Endothelial cell of umbilical vein (primary cell): ENCODE data around the gene BBX. TPM values are rescaled to one million over a fixed set of nuclear protein-coding genes. Genes with fewer than 3 reads are reported as not detected.

Source experiments
- BruUV-seq: library from RNA; stranded (reverse); fragments of 400-500 nt; replicated peaks from 2 replicates; lab custom pipeline; 2021; lab: Mats Ljungman, UMichigan
- CTCF ChIA-PET: fragments of 300-600, 350-600 bp; sonication (Branson Sonifier 250); formaldehyde crosslinking; loops from one replicate; lab custom pipeline; 2021; ENCODE audit warnings: antibody characterized with exemption, inconsistent platforms; lab: Charles Lee
- POLR2A ChIA-PET: fragments of 300-600, 350-600 bp; sonication (Branson Sonifier 250); formaldehyde crosslinking; loops from one replicate; lab custom pipeline; 2021; ENCODE audit warnings: antibody characterized with exemption, inconsistent platforms; lab: Charles Lee
- DNase-seq: peaks from one replicate; pipeline ENCODE4 v3.0.0-alpha.2; 2011; ENCODE audit warnings: low read depth, low spot score
- FAIRE-seq: peaks from 2 replicates; lab custom pipeline; 2011; peaks lifted over from hg19 to GRCh38; lab: Jason Lieb, UNC
- H2AFZ ChIP-seq: 2 replicates; pipeline ENCODE4 v1.6.0; 2012; ENCODE audit warnings: low read depth, low read length, control low read depth, inconsistent platforms
- H3K27ac ChIP-seq: 2 replicates; pipeline ENCODE4 v1.5.1; 2011; ENCODE audit warnings: low read depth, mild to moderate bottlenecking, control low read depth, low read length, moderate library complexity; ENCODE audit not compliant: insufficient read depth
- H3K27me3 ChIP-seq, 2 experiments: 2 replicates each; pipeline versions ENCODE4 v1.6.0 to v1.6.1; 2011; ENCODE audit warnings: low read length in 2 of 2, mixed read lengths in 1 of 2; ENCODE audit not compliant: control insufficient read depth in 2 of 2, insufficient read depth in 2 of 2
- H3K36me3 ChIP-seq, 2 experiments: 2 replicates in 1 of 2; 3 replicates in 1 of 2; pipeline ENCODE4 v1.5.1; 2011; ENCODE audit warnings: low read length in 2 of 2, mild to moderate bottlenecking in 1 of 2, moderate library complexity in 1 of 2; ENCODE audit not compliant: control insufficient read depth in 2 of 2, insufficient read depth in 2 of 2; ENCODE audit errors: extremely low read depth in 1 of 2
- H3K4me1 ChIP-seq: 3 replicates; pipeline ENCODE4 v1.5.1; 2011; ENCODE audit warnings: mild to moderate bottlenecking, low read length; ENCODE audit not compliant: control insufficient read depth, insufficient read depth; ENCODE audit errors: extremely low read depth
- H3K4me2 ChIP-seq: 2 replicates; pipeline ENCODE4 v1.6.1; 2011; ENCODE audit warnings: low read length, control low read depth, mixed read lengths; ENCODE audit not compliant: insufficient read depth
- H3K4me3 ChIP-seq, 3 experiments: fragments of 200-600 bp in 1 of 3; sonication (generic), shearing (Covaris generic) in 1 of 3; replicated peaks in 1 of 3; 2 replicates each; pipeline ENCODE4 v1.5.1; 2011 to 2016; ENCODE audit warnings: control low read depth in 3 of 3, low read length in 3 of 3, mild to moderate bottlenecking in 2 of 3, inconsistent platforms in 1 of 3, low read depth in 1 of 3, moderate library complexity in 1 of 3; ENCODE audit not compliant: insufficient read depth in 1 of 3
- H3K79me2 ChIP-seq: 2 replicates; pipeline ENCODE4 v1.6.0; 2012; ENCODE audit warnings: low read length, inconsistent platforms; ENCODE audit not compliant: control insufficient read depth, insufficient read depth
- H3K9ac ChIP-seq: replicated peaks from 2 replicates; pipeline ENCODE3; 2011; ENCODE audit warnings: low read length, control low read depth; ENCODE audit not compliant: insufficient read depth; ENCODE audit errors: extremely low read depth
- H3K9me1 ChIP-seq: replicated peaks from 3 replicates; pipeline ENCODE4 v1.6.0; 2011; ENCODE audit warnings: mild to moderate bottlenecking, low read length; ENCODE audit not compliant: control insufficient read depth, insufficient read depth; ENCODE audit errors: extremely low read depth
- H3K9me3 ChIP-seq: replicated peaks from 2 replicates; pipeline ENCODE4 v1.5.1; 2012; ENCODE audit warnings: low read length, inconsistent platforms; ENCODE audit not compliant: control insufficient read depth, insufficient read depth
- H4K20me1 ChIP-seq: replicated peaks from 2 replicates; pipeline ENCODE3; 2011; ENCODE audit warnings: mild to moderate bottlenecking, low read length; ENCODE audit not compliant: control insufficient read depth, insufficient read depth; ENCODE audit errors: extremely low read depth
- CTCF ChIP-seq, 2 donors: IDR thresholded peaks; 1 replicate in 1 of 2; 2 replicates in 1 of 2; pipeline ENCODE4 v1.5.1; 2011; ENCODE audit warnings: low read length in 2 of 2, mild to moderate bottlenecking in 2 of 2, moderate library complexity in 2 of 2, control low read depth in 1 of 2, inconsistent platforms in 1 of 2, low read depth in 1 of 2; ENCODE audit not compliant: insufficient read depth in 1 of 2; ENCODE audit errors: extremely low read depth in 1 of 2
- EZH2 ChIP-seq: IDR thresholded peaks from 2 replicates; pipeline ENCODE4 v1.6.1; 2012; ENCODE audit warnings: borderline replicate concordance, low read depth, mild to moderate bottlenecking, moderate library complexity, low read length, inconsistent platforms; ENCODE audit not compliant: severe bottlenecking
- FOS ChIP-seq: IDR thresholded peaks from 2 replicates; pipeline ENCODE4 v1.6.1; 2011; ENCODE audit warnings: mild to moderate bottlenecking, low read length, moderate library complexity, borderline replicate concordance; ENCODE audit not compliant: insufficient read depth
- GATA2 ChIP-seq: IDR thresholded peaks from 2 replicates; pipeline ENCODE4 v1.7.0; 2011; ENCODE audit warnings: low read depth, mild to moderate bottlenecking, moderate library complexity, mixed read lengths, low read length; ENCODE audit not compliant: insufficient read length, insufficient read depth
- JUN ChIP-seq: IDR thresholded peaks from 2 replicates; pipeline ENCODE4 v1.6.1; 2011; ENCODE audit warnings: borderline replicate concordance, low read depth; ENCODE audit not compliant: insufficient read length, insufficient read depth
- MAX ChIP-seq: IDR thresholded peaks from 2 replicates; pipeline ENCODE4 v1.6.1; 2011; ENCODE audit not compliant: insufficient read depth, insufficient read length
- MYC ChIP-seq: IDR thresholded peaks from one replicate; pipeline ENCODE4 v1.6.1; 2011; ENCODE audit warnings: mild to moderate bottlenecking, low read depth, low read length
- POLR2A ChIP-seq: IDR thresholded peaks from 2 replicates; pipeline ENCODE4 v1.6.1; 2012; ENCODE audit warnings: low read depth, mild to moderate bottlenecking, control low read depth, low read length
- POLR2AphosphoS5 ChIP-seq: IDR thresholded peaks from 2 replicates; pipeline ENCODE4 v1.6.1; 2012; ENCODE audit warnings: low read depth, mild to moderate bottlenecking, control low read depth, low read length, moderate library complexity; ENCODE audit not compliant: insufficient read depth
- dilution Hi-C: fragments of 300-500 bp; cut with MboI; formaldehyde crosslinking; loops from one replicate; pipeline ENCODE4 v1.15.0; 2019; ENCODE audit warnings: low sequenced_read_pairs; ENCODE audit not compliant: extremely low pct_ligation_motif_present
- intact Hi-C: fragments of 100-400 bp; cut with micrococcal nuclease; formaldehyde crosslinking; loops from one replicate; pipeline ENCODE4 v1.10.0; 2022
- polyA plus RNA-seq, 4 experiments: library from polyadenylated mRNA; depleted of rRNA in 3 of 4; stranded (reverse) in 3 of 4; unstranded in 1 of 4; fragments of >200 nt; gene quantifications; 2 replicates each; pipeline versions ENCODE4 v1.2.1 to v1.2.3, GENCODE V29; 2011 to 2012; ENCODE audit warnings: missing spikeins in 1 of 4
- total RNA-seq: library from RNA; stranded (reverse); gene quantifications from 2 replicates; pipeline ENCODE4 v1.2.3, GENCODE V29; 2021

BBX gene
- total and polyA plus RNA-seq, 2 donors (not counting 3 experiments of a cell fraction or from before 2014, with no cell fraction given) = 21.4 to 43.4 TPM

- H2AFZ ChIP-seq = no peak overlapping the region
- no peaks in the 10 kb centered on the region for H3K27me3 ChIP-seq
- BruUV-seq = no TSS peak
- ChIA-PET CTCF (interaction anchor here (1.4 kb wide), 1 partner anchor 65 kb away, joined by 5 read pairs; no protein-coding TSS in a partner anchor), POLR2A (no interaction called here)
- no peaks in the 10 kb centered on the region for H3K9me1 ChIP-seq
- intact Hi-C loops (no loop called here), dilution Hi-C loops (no loop called here)
- no peaks in the 10 kb centered on the region for H3K9me3 ChIP-seq
- H3K4me2 ChIP-seq = no peak overlapping the region
- no peak overlapping the region for H3K4me3 ChIP-seq
- no peaks in the 10 kb centered on the region for H4K20me1 ChIP-seq
- H3K79me2 ChIP-seq = peaks cover 2% of the 10 kb centered on the region
- DNase-seq (no peak), FAIRE-seq (no peak)
- no peak overlapping the region for H3K9ac ChIP-seq
- peaks cover 21% of the 10 kb centered on the region for H3K4me1 ChIP-seq
- TF ChIP-seq POLR2A = no peak
- TF ChIP-seq MAX = no peak
- no peak for TF ChIP-seq FOS
- TF ChIP-seq EZH2 = no peak
- no peak for TF ChIP-seq POLR2AphosphoS5
- TF ChIP-seq MYC = no peak
- TF ChIP-seq GATA2 = no peak
- no peak for TF ChIP-seq CTCF (IDR thresholded peaks at IDR 0.05; ENCODE audit: extremely low read depth in 1 of 2, insufficient read depth in 1 of 2, low read depth in 1 of 2, low read length in 2 of 2)
- no peak for TF ChIP-seq JUN
- no peaks in the 10 kb centered on the region for H3K36me3 ChIP-seq
- no peak overlapping the region for H3K27ac ChIP-seq
Measured at GRCh38 chr3:107594870-107595269, 72.1 kb downstream of the BBX start.
